Melanocyte of skin (primary cell): ENCODE measurements around the gene CHAMP1. TPM values are rescaled to one million over a fixed set of nuclear protein-coding genes. Genes with fewer than 3 reads are reported as not detected.

ENCODE experiments used
- small RNA-seq, 2 donors: library from RNA; depleted of rRNA; stranded (forward); fragments of <200 nt; gene quantifications; one replicate each; pipeline ENCODE3, GENCODE V24; 2012
- total RNA-seq, 2 donors: library from RNA; depleted of rRNA; stranded (reverse); fragments of >200 nt; gene quantifications; 2 replicates each; pipeline ENCODE4 v1.2.3, GENCODE V29; 2012

Gene CHAMP1
- total RNA-seq: 10 to 100 TPM; 22.3 to 23.4 TPM

GRCh38 chr13:114314074-114314912 lies at the start of gene CHAMP1:
TSS of gene CHAMP1 (plus strand) at chr13:114314503. CDS start at chr13:114323843, 9,340 bp downstream.

DNA sequence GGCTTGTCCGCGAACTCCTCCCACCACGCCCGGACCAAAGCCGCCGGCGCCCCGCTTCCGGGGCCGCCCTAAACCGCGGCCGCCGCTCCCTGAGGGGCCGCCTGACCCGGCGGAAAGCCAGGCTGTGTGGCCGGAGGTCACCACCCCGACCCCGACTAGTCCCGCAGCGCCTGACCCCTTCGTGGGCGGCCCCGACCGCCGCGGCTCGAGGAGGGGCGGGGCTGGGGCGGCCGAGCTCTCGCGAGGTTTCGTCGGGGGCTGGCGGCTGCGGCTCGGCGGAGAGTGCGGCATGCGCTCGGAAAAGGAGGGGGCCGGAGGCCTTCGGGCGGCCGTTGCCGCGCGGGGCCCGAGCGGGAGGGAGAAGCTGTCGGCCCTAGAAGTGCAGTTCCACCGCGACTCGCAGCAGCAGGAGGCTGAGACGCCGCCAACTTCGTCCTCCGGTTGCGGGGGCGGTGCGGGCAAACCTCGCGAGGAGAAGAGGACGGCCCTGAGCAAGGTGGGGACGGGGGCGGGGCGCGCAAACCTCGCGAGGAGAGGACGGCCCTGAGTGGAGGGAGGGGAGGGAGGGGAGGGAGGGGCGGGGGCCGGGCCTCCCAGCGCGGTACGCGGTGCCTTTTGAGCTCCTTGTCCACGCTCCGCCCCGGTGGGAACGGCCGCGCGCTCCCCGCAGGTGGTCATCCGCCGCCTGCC lies 32.8 kb upstream of the CHAMP1 start, which contains the start of gene UPF3A:
TSS of gene UPF3A (plus strand) at position 251 of the 690 bp plus-strand sequence. CDS start at position 290, 39 bp downstream.

Small RNA genes lying within 50 kb of the gene (small RNA-seq; reads per million reads assigned to genes)
- gene MIR4502: 0.04 to 0.81 reads per million in 2 donors

Other genes with a start within 250 kb of the CHAMP1 start
- 10 to 100 TPM; 17.2 to 19.0 TPM for gene RASA3, start 181.9 kb upstream of the CHAMP1 start, total RNA-seq
- not detected for gene CFAP97D2, start 135.2 kb upstream of the CHAMP1 start, total RNA-seq
- gene CDC16, start 79.6 kb upstream of the CHAMP1 start, total RNA-seq: 100 to 1,000 TPM; 107 to 159 TPM
- 10 to 100 TPM; 16.0 to 16.9 TPM for gene UPF3A, start 32.9 kb upstream of the CHAMP1 start, total RNA-seq